Osteoblast (primary cell): ENCODE data around the gene UBE2H. TPM values are rescaled to one million over a fixed set of nuclear protein-coding genes. Genes with fewer than 3 reads are reported as not detected.
A peak's percentile ranks its signal among the peaks of the same experiment; 100 is the strongest.
"Not testable (repeated sequence)": the region's sequence is repeated elsewhere in the genome, so short reads cannot be mapped to it uniquely, and the experiment has no call there.

ENCODE experiments used
- DNase-seq: peaks from one replicate; pipeline ENCODE4 v3.0.0; 2011; ENCODE audit warnings: low spot score, mixed read lengths; ENCODE audit not compliant: insufficient read length; ENCODE audit errors: missing footprints
- H2AFZ ChIP-seq: 2 replicates; pipeline ENCODE4 v1.6.0; 2011; ENCODE audit warnings: mild to moderate bottlenecking, low read length
- H3K27ac ChIP-seq: 2 replicates; pipeline ENCODE4 v1.5.1; 2011; ENCODE audit warnings: mild to moderate bottlenecking, low read depth, low read length, moderate library complexity
- H3K27me3 ChIP-seq: 2 replicates; pipeline ENCODE4 v1.6.0; 2012; ENCODE audit warnings: mild to moderate bottlenecking, control low read depth, inconsistent platforms, low read length, moderate library complexity; ENCODE audit not compliant: insufficient read depth
- H3K36me3 ChIP-seq: 2 replicates; pipeline ENCODE4 v1.5.1; 2011; ENCODE audit warnings: mild to moderate bottlenecking, low read length, control low read depth, moderate library complexity; ENCODE audit not compliant: insufficient read depth
- H3K4me1 ChIP-seq: 2 replicates; pipeline ENCODE4 v1.5.1; 2011; ENCODE audit warnings: mild to moderate bottlenecking, low read length, control low read depth, moderate library complexity; ENCODE audit not compliant: insufficient read depth
- H3K4me2 ChIP-seq: 2 replicates; pipeline ENCODE4 v1.6.0; 2011; ENCODE audit warnings: mild to moderate bottlenecking, low read length; ENCODE audit not compliant: insufficient read depth
- H3K4me3 ChIP-seq: fragments of 200-600 bp; sonication (generic); 3 replicates; pipeline ENCODE4 v1.5.1; 2012; ENCODE audit warnings: mild to moderate bottlenecking, low read length, inconsistent platforms; ENCODE audit not compliant: insufficient read depth
- H3K79me2 ChIP-seq: 2 replicates; pipeline ENCODE4 v1.6.0; 2012; ENCODE audit warnings: mild to moderate bottlenecking, low read length, control low read depth, inconsistent platforms; ENCODE audit not compliant: insufficient read depth
- H3K9me3 ChIP-seq: 2 replicates; pipeline ENCODE4 v1.5.1; 2011; ENCODE audit warnings: low read depth, low read length, control low read depth
- H4K20me1 ChIP-seq: 2 replicates; pipeline ENCODE4 v1.6.0; 2012; ENCODE audit warnings: mild to moderate bottlenecking, low read length, control low read depth; ENCODE audit not compliant: insufficient read depth
- CTCF ChIP-seq: IDR thresholded peaks from 2 replicates; pipeline ENCODE4 v1.5.1; 2011; ENCODE audit warnings: mild to moderate bottlenecking, low read depth, low read length, moderate library complexity; ENCODE audit errors: extremely low read depth
- total RNA-seq: library from RNA; depleted of rRNA; stranded (reverse); fragments of >200 nt; gene quantifications from 2 replicates; pipeline ENCODE4 v1.2.3, GENCODE V29; 2012

UBE2H gene
- total RNA-seq, 1 donor = 61.2 TPM

GRCh38 chr7:129825209-129825970 is 127.4 kb downstream of the UBE2H start:
- Histone ChIP-seq H3K27ac (peak overlapping the region; percentile 33), H3K36me3 (no peaks in the 10 kb centered on the region), H4K20me1 (no peaks in the 10 kb centered on the region), H3K9me3 (no peaks in the 10 kb centered on the region), H3K79me2 (no peaks in the 10 kb centered on the region), H2AFZ (peak overlapping the region; percentile 84), H3K4me2 (peak overlapping the region; percentile 97), H3K4me1 (peaks cover 9% of the 10 kb centered on the region), H3K27me3 (no peaks in the 10 kb centered on the region), H3K4me3 (peak overlapping the region; percentile 84)
- DNase-seq = peak; percentile 97
- peak; percentile 28 for TF ChIP-seq CTCF

GRCh38 chr7:129824291-129825208 is 128.2 kb downstream of the UBE2H start:
- Histone ChIP-seq H3K36me3 (no peaks in the 10 kb centered on the region), H2AFZ (peak overlapping the region; percentile 68), H3K27me3 (no peaks in the 10 kb centered on the region), H3K9me3 (no peaks in the 10 kb centered on the region), H3K79me2 (no peaks in the 10 kb centered on the region), H4K20me1 (no peaks in the 10 kb centered on the region), H3K27ac (no peak overlapping the region), H3K4me2 (peak overlapping the region; percentile 97), H3K4me3 (peak overlapping the region; percentile 84), H3K4me1 (peaks cover under 1% of the 10 kb centered on the region)
- TF ChIP-seq CTCF = peak; percentile 30
- DNase-seq = peak; percentile 78

DNA sequence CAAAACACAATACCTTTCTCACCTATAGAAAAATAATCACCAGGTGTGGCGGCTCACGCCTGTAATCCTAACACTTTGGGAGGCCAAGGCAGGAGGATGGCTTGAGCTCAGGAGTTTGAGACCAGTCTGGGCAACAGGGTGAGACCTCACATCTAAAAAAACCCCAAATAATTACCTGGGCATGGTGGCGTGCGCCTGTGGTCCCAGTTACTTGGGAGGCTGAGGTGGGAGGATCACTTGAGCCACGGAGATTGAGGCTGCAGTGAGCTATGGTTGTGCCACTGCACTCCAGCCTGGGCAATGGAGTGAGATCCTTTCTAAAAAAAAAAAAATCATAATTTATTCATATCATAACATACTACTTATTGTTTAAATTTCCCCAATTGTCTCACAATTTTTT is 129.6 kb downstream of the UBE2H start:
- not testable (repeated sequence) for DNase-seq, H3K4me2 ChIP-seq, H3K9me3 ChIP-seq, H3K27me3 ChIP-seq, H3K4me1 ChIP-seq, H3K4me3 ChIP-seq, H3K36me3 ChIP-seq, H4K20me1 ChIP-seq, H2AFZ ChIP-seq, H3K27ac ChIP-seq, H3K79me2 ChIP-seq

DNA sequence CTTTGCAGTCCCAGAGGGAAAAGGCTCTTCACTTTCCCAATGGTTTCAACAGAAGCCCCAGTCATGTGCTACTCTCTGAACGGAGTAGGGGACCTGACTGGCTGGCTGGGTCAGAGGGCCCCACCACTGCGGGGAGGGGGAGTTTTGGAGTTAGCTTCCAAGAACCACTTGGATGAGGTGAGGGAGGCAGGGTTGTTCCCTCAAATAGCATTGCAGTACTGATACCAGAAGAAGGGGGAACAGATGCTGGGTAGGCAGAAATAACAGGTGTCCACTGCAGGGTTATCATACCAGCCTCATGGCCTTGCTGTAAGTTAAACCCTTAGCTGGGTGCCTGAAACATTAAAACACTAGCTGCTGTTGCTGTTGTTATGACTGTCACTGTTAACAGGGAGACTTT is 131.3 kb downstream of the UBE2H start:
- no peak for TF ChIP-seq CTCF
- no peak for DNase-seq
- H3K27ac ChIP-seq = no peak overlapping the region

More for the DNA sequence above, 131.3 kb downstream of the UBE2H start:
- no peaks in the 10 kb centered on the region for H4K20me1 ChIP-seq
- H3K9me3 ChIP-seq = no peaks in the 10 kb centered on the region
- no peaks in the 10 kb centered on the region for H3K4me1 ChIP-seq
- no peak overlapping the region for H3K4me3 ChIP-seq
- H3K36me3 ChIP-seq = no peaks in the 10 kb centered on the region
- H2AFZ ChIP-seq = no peak overlapping the region
- H3K4me2 ChIP-seq = no peak overlapping the region
- no peaks in the 10 kb centered on the region for H3K27me3 ChIP-seq
- no peaks in the 10 kb centered on the region for H3K79me2 ChIP-seq
